ENCODE measurements around the gene PNO1. TPM values are rescaled to one million over a fixed set of nuclear protein-coding genes. Genes with fewer than 3 reads are reported as not detected.

Gene PNO1
- total and polyA plus RNA-seq, 9 of the 15 experiments (the other 6 are each of a cell fraction or from before 2014, with no cell fraction given) = 11.8 to 81.7 (median 41.1) TPM

DNA sequence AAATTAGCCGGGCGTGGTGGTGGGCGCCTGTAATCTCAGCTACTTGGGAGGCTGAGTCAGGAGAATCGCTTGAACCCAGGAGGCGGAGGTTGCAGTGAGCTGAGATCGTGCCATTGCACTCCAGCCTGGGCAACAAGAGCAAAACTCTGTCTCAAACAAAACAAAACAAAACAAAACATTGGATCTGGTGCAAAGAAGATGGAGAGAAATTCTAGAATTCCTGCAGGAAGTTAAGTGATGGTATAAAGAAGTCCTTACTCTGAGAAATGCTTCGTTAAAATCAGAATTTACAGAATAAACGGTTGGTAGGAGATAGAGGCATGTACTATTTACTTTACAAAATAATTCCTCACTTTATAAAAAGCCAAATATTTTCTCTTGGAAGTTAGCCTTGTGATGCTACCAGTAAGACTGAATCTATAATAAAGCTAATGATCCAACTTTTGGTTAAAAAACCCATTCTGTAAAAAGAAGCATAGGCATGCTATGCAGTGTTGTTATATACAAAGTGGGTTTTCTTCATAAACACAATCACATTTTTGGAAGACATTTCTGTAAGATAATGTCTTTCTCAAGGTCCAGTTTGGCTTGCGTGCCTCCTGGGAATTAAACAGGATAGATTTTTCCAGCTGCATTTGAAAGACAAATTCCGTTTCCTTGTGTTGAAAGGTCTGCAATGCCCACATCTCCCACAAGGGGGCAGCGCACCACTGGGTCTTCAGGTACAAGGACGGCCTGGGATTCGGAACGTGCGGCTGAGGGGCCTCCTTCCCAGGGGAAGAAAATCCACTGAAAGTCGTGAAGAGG, 35.6 kb upstream of the PNO1 start (continued):
- TF ChIP-seq, protein P1, sequence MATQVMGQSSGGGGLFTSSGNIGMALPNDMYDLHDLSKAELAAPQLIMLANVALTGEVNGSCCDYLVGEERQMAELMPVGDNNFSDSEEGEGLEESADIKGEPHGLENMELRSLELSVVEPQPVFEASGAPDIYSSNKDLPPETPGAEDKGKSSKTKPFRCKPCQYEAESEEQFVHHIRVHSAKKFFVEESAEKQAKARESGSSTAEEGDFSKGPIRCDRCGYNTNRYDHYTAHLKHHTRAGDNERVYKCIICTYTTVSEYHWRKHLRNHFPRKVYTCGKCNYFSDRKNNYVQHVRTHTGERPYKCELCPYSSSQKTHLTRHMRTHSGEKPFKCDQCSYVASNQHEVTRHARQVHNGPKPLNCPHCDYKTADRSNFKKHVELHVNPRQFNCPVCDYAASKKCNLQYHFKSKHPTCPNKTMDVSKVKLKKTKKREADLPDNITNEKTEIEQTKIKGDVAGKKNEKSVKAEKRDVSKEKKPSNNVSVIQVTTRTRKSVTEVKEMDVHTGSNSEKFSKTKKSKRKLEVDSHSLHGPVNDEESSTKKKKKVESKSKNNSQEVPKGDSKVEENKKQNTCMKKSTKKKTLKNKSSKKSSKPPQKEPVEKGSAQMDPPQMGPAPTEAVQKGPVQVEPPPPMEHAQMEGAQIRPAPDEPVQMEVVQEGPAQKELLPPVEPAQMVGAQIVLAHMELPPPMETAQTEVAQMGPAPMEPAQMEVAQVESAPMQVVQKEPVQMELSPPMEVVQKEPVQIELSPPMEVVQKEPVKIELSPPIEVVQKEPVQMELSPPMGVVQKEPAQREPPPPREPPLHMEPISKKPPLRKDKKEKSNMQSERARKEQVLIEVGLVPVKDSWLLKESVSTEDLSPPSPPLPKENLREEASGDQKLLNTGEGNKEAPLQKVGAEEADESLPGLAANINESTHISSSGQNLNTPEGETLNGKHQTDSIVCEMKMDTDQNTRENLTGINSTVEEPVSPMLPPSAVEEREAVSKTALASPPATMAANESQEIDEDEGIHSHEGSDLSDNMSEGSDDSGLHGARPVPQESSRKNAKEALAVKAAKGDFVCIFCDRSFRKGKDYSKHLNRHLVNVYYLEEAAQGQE (IDR thresholded peaks at IDR 0.05; ENCODE audit: borderline replicate concordance) = peak; percentile 91
- TF ChIP-seq, protein P1 (CRISPR knock-in tag; IDR thresholded peaks at IDR 0.05; ENCODE audit: low read depth) = no peak
- TF ChIP-seq BHLHE40 (IDR thresholded peaks at IDR 0.05; ENCODE audit: low read length) (peak; percentile 84), SIX5 (IDR thresholded peaks at IDR 0.05; ENCODE audit: borderline replicate concordance in 1 of 2, insufficient read depth in 1 of 2, low read depth in 1 of 2, low read length in 2 of 2) (no peak), MEF2A (IDR thresholded peaks at IDR 0.05; ENCODE audit: control insufficient read depth, low read depth, low read length) (no peak), CBFA2T3 (IDR thresholded peaks at IDR 0.05) (no peak), GTF2E2 (tag; IDR thresholded peaks at IDR 0.05) (no peak), ADNP (tag; IDR thresholded peaks at IDR 0.05) (peak; percentile 77), FOSL1 (tag; conservative IDR thresholded peaks at IDR 0.05) (no peak), ZZZ3 (IDR thresholded peaks at IDR 0.05) (no peak), SRSF7 (optimal IDR thresholded peaks at IDR 0.05; ENCODE audit: low read depth, low read length) (no peak), RB1 (IDR thresholded peaks at IDR 0.05; ENCODE audit: low read depth) (peak; percentile 64; the same call in 1 of the 2 replicates), ZNF175 (CRISPR knock-in tag; IDR thresholded peaks at IDR 0.05; ENCODE audit: low read depth) (no peak)
- TF ChIP-seq, protein P2, sequence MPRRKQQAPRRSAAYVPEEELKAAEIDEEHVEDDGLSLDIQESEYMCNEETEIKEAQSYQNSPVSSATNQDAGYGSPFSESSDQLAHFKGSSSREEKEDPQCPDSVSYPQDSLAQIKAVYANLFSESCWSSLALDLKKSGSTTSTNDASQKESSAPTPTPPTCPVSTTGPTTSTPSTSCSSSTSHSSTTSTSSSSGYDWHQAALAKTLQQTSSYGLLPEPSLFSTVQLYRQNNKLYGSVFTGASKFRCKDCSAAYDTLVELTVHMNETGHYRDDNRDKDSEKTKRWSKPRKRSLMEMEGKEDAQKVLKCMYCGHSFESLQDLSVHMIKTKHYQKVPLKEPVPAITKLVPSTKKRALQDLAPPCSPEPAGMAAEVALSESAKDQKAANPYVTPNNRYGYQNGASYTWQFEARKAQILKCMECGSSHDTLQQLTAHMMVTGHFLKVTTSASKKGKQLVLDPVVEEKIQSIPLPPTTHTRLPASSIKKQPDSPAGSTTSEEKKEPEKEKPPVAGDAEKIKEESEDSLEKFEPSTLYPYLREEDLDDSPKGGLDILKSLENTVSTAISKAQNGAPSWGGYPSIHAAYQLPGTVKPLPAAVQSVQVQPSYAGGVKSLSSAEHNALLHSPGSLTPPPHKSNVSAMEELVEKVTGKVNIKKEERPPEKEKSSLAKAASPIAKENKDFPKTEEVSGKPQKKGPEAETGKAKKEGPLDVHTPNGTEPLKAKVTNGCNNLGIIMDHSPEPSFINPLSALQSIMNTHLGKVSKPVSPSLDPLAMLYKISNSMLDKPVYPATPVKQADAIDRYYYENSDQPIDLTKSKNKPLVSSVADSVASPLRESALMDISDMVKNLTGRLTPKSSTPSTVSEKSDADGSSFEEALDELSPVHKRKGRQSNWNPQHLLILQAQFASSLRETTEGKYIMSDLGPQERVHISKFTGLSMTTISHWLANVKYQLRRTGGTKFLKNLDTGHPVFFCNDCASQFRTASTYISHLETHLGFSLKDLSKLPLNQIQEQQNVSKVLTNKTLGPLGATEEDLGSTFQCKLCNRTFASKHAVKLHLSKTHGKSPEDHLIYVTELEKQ (CRISPR knock-in tag; IDR thresholded peaks at IDR 0.05) = no peak
